IMR-90 (cell line): ENCODE data around the gene SLC18B1.

Experiments
- BHLHE40 ChIP-seq: fragments of 150-350 bp; IDR thresholded peaks from 2 replicates; pipeline ENCODE4 v1.6.1; 2016; ENCODE audit warnings: mild to moderate bottlenecking, low read depth, low read length
- CEBPB ChIP-seq: IDR thresholded peaks from 2 replicates; pipeline ENCODE4 v1.6.1; 2012; ENCODE audit warnings: low read depth, low read length, improper control_type of control experiment
- CHD1 ChIP-seq: IDR thresholded peaks from 2 replicates; pipeline ENCODE4 v1.6.1; 2012; ENCODE audit warnings: low read depth, low read length, improper control_type of control experiment
- MAFK ChIP-seq: IDR thresholded peaks from 2 replicates; pipeline ENCODE4 v1.6.1; 2012; ENCODE audit warnings: low read depth, low read length, improper control_type of control experiment
- MXI1 ChIP-seq: IDR thresholded peaks from 2 replicates; pipeline ENCODE4 v1.6.1; 2012; ENCODE audit warnings: low read depth, mild to moderate bottlenecking, low read length, moderate library complexity, borderline replicate concordance
- POLR2A ChIP-seq: IDR thresholded peaks from 2 replicates; pipeline ENCODE4 v1.6.1; 2012; ENCODE audit warnings: mild to moderate bottlenecking, low read depth, low read length
- RAD21 ChIP-seq: IDR thresholded peaks from 2 replicates; pipeline ENCODE4 v1.6.1; 2012; ENCODE audit warnings: low read length, improper control_type of control experiment
- RCOR1 ChIP-seq: IDR thresholded peaks from 2 replicates; pipeline ENCODE4 v1.6.1; 2012; ENCODE audit warnings: mild to moderate bottlenecking, low read length, improper control_type of control experiment; ENCODE audit not compliant: insufficient replicate concordance
- RFX5 ChIP-seq: IDR thresholded peaks from 2 replicates; pipeline ENCODE4 v1.8.0; 2012; ENCODE audit warnings: low read depth, mild to moderate bottlenecking, low read length, moderate library complexity
- SMC3 ChIP-seq: fragments of 150-350 bp; IDR thresholded peaks from 2 replicates; pipeline ENCODE4 v1.6.1; 2016; ENCODE audit warnings: low read depth, mild to moderate bottlenecking, antibody characterized with exemption, low read length, moderate library complexity
- TF ChIP-seq, protein P1 (sequence below): conservative IDR thresholded peaks from 2 replicates; pipeline ENCODE4 v1.5.1; 2012; ENCODE audit warnings: mild to moderate bottlenecking, low read depth, low read length, improper control_type of control experiment
- TF ChIP-seq, protein P2 (sequence below): fragments of 150-350 bp; IDR thresholded peaks from 2 replicates; pipeline ENCODE4 v1.6.1; 2017; ENCODE audit warnings: mild to moderate bottlenecking, antibody characterized with exemption, low read length, low read depth

DNA sequence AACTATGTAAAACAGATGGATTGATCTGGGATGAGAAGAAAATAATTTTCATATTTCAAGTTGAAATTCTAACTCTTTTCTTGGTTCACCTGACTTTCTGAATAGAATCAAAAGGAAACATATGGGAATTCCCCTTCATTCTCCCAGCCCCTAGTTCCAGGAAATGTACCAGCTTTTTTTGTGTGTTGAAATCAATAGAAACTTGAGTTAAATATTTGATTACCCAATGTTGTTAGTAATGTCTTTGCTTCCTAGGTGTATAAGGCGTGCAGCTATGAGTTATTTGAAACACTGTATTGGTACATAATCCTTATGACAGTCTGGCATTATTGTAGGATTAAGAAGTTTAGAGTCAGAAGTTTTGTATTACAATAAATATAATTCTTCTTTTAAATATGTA is 62.2 kb downstream of the SLC18B1 start:
- TF ChIP-seq MAFK (no peak), POLR2A (no peak), RFX5 (no peak), RCOR1 (no peak), BHLHE40 (no peak), CEBPB (no peak), MXI1 (no peak), RAD21 (no peak), SMC3 (no peak), CHD1 (no peak)
- TF ChIP-seq, protein P1, sequence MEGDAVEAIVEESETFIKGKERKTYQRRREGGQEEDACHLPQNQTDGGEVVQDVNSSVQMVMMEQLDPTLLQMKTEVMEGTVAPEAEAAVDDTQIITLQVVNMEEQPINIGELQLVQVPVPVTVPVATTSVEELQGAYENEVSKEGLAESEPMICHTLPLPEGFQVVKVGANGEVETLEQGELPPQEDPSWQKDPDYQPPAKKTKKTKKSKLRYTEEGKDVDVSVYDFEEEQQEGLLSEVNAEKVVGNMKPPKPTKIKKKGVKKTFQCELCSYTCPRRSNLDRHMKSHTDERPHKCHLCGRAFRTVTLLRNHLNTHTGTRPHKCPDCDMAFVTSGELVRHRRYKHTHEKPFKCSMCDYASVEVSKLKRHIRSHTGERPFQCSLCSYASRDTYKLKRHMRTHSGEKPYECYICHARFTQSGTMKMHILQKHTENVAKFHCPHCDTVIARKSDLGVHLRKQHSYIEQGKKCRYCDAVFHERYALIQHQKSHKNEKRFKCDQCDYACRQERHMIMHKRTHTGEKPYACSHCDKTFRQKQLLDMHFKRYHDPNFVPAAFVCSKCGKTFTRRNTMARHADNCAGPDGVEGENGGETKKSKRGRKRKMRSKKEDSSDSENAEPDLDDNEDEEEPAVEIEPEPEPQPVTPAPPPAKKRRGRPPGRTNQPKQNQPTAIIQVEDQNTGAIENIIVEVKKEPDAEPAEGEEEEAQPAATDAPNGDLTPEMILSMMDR, result no peak
- TF ChIP-seq, protein P2, sequence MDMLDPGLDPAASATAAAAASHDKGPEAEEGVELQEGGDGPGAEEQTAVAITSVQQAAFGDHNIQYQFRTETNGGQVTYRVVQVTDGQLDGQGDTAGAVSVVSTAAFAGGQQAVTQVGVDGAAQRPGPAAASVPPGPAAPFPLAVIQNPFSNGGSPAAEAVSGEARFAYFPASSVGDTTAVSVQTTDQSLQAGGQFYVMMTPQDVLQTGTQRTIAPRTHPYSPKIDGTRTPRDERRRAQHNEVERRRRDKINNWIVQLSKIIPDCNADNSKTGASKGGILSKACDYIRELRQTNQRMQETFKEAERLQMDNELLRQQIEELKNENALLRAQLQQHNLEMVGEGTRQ, result no peak
